GM12874 (cell line): ENCODE measurements around the gene ZCCHC24.

ENCODE experiments used
- TF ChIP-seq, protein P1 (sequence below): IDR thresholded peaks from 2 replicates; pipeline ENCODE4 v1.5.1; 2011; ENCODE audit warnings: low read depth, mild to moderate bottlenecking, control low read depth, low read length, moderate library complexity; ENCODE audit not compliant: insufficient read depth

The ZCCHC24 gene

DNA sequence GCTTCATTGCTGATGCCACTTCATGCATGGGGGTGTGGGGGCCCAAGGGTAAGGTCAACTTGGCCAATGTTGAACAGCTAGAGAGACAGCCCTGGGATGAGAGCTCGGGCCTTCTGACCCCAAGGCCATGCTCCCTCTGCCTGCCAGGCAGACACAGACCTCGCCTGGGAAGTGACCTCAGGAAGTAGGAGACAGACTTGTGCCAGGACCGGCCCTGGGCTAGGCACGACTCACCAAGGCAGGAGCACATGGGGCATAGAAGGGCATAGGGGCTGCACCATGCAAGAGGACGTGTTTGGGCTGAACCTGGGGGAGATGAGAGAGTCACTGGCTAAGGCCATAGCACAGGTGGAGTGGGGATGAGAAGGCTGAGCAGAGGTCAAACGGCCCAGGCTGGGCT is 27.1 kb downstream of the ZCCHC24 start:
- TF ChIP-seq, protein P1, sequence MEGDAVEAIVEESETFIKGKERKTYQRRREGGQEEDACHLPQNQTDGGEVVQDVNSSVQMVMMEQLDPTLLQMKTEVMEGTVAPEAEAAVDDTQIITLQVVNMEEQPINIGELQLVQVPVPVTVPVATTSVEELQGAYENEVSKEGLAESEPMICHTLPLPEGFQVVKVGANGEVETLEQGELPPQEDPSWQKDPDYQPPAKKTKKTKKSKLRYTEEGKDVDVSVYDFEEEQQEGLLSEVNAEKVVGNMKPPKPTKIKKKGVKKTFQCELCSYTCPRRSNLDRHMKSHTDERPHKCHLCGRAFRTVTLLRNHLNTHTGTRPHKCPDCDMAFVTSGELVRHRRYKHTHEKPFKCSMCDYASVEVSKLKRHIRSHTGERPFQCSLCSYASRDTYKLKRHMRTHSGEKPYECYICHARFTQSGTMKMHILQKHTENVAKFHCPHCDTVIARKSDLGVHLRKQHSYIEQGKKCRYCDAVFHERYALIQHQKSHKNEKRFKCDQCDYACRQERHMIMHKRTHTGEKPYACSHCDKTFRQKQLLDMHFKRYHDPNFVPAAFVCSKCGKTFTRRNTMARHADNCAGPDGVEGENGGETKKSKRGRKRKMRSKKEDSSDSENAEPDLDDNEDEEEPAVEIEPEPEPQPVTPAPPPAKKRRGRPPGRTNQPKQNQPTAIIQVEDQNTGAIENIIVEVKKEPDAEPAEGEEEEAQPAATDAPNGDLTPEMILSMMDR, result no peak

DNA sequence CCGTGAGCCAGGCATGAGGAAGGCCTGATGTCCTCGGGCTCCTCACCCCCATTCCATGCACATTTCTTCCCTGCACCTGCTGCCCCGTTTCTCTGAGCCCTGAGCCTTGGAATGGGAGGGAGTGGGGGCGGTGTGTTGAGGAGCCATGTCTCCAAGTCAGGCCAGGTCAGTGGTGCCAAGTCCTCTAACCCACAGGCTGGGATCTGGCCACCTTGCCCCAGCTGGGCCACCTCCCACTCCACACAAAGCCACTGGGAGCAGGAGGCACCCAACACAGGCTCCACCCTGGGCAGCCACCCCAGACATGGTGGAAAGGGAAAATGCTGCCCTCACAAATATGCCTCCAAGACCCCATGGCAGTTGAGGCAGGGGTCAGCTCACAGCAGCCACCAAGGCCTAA is 27.7 kb downstream of the ZCCHC24 start:
- TF ChIP-seq, protein P1, result no peak

DNA sequence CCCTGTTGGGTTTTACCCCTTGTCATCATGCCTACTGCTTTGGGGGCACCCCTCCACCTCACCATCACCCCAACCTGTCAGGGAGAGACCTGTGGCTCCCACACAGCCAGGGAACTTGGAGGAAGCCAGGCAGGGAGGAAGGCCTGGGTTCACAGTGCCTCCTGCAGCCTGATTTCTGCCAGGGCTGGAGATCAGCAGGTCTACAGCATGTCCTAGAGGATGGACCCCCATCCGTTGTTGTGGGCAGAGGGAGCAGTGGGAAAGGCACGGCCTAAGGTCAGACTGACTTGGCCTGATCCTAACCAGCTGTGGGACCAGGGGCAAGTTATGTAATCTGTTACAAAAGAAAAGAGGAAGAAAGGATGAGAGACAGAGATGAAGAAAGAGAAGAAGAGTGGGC is 28.2 kb downstream of the ZCCHC24 start:
- TF ChIP-seq, protein P1, result no peak

DNA sequence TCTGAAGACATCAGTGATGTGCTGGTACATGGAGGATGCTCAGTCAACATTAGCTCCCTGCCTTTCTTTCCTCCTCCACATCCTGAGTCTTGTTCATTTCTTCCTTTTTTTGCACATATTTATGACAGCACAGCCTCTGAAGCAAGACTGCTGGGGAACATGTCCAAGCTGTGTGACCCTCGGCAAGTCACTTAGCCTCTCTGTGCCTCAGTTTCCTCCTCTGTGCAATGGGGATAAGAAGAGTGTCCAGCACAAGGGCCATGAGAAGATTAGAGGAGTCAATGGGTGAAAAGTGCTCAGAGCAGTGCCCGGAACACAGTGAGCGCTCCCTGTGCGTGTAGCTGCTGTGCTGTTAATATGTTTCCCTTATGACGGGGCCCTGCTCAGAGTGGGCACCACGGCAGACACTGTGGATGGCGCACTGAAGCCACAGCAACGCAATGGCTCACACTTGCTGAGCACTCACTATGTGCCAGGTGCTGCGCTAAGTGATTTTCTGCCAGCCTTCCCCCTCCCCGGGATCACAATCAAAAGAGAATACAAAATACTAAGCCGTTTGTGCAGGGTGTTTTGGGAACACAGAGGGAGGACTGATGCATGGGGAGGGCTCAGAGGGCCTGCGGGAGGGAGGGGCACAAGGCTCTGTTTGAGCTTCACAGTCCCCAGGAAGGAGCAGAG is 28.7 kb downstream of the ZCCHC24 start:
- TF ChIP-seq, protein P1, result no peak

DNA sequence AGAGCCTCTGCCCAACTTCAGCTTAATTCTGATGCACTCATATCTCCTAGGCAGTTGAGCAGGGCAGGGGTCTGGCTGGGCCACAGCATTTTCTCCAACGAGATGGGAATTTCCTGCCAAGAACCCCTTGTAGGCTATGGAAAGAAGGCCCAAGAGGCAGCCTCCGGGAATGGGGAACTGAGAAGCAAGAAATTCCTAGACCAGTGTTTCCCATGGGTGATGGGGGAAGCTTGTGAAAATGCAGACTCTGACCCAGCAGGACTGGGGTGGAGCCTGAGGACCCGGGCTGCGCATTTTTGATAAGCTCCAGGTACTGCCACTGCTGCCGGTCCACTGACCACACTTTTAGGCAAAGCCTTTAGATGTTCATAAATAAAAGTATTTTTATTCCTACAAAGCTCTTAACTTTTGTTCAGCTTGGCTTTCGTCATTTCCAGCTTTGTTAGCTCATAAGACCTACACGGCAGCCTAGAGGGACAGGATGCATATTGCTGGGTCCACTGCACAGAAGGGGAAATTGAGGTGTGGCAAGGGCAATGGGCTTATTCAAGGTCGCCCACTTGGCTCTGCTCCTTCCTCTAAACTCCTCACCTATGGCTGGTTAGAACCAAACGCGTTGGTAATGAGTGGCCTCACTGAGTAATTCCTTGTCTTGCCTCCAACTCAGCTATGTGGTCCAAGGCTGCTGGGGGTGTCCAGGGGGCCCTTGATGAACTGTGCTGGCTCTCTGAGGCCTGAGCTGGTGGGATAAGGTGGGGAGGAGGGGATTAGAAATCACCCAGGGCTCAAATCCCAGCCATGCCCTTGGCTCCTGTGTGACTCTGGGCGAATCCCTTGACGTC is 29.5 kb downstream of the ZCCHC24 start:
- TF ChIP-seq, protein P1, result no peak

DNA sequence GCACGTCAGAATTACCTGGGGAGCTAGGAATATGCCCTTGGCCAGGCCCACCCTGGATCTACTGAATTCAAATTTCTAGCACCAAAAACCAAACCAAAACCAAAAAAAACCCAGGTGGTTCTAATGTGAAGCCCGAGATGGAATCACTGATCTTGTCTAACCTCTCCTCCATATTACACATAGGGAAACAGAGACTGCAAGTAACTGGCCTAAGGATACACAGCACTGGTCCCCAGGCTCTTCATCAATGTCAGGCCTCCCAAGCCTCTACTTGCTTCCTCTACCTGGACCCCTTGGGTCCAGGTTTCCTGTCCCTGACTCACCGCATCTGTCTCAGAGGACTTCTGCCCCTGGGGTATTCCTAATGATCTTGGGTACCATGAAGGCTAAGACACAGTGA is 30.7 kb downstream of the ZCCHC24 start:
- TF ChIP-seq, protein P1, result no peak

DNA sequence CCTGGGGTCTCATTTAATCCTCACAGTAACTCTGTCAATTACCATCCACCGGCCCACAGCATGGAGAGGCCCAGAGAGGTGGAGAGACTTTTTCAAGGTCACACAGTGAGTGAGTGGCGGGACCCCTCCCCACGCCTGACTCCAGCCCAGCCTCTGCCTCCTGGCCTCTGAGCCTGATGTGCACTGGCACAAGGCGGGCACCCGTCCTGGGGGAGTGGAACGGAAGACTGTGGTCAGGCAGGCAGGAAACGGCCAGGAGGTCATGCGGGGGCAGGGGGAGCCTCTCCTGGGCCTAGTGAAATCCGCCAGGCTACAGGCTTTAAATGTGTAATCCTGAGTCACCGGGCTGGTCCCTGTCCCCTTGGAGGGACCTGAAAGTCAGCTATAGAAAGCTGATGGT is 32.2 kb downstream of the ZCCHC24 start:
- TF ChIP-seq, protein P1, result no peak
